Ishikawa (cell line): ENCODE results near the gene NMD3.

Experiments
- CEBPB ChIP-seq: IDR thresholded peaks from 2 replicates; pipeline ENCODE4 v1.6.1; 2012
- CREB1 ChIP-seq: IDR thresholded peaks from 2 replicates; pipeline ENCODE4 v1.6.1; 2012; ENCODE audit warnings: low read depth
- EGR1 ChIP-seq: IDR thresholded peaks from 2 replicates; pipeline ENCODE4 v1.6.1; 2012
- EP300 ChIP-seq: IDR thresholded peaks from 2 replicates; pipeline ENCODE4 v1.6.1; 2012; ENCODE audit warnings: borderline replicate concordance
- FOXM1 ChIP-seq: IDR thresholded peaks from 2 replicates; pipeline ENCODE4 v1.6.1; 2012; ENCODE audit warnings: low read depth, borderline replicate concordance
- MAX ChIP-seq: IDR thresholded peaks from 2 replicates; pipeline ENCODE4 v1.6.1; 2012
- NFIC ChIP-seq: IDR thresholded peaks from 2 replicates; pipeline ENCODE4 v1.6.1; 2012
- RAD21 ChIP-seq: IDR thresholded peaks from 2 replicates; pipeline ENCODE4 v1.6.1; 2012; ENCODE audit warnings: low read depth
- REST ChIP-seq: IDR thresholded peaks from 2 replicates; pipeline ENCODE4 v1.6.1; 2012; ENCODE audit warnings: low read depth, mild to moderate bottlenecking
- TAF1 ChIP-seq: IDR thresholded peaks from 2 replicates; pipeline ENCODE4 v1.6.1; 2012; ENCODE audit warnings: low read depth, mild to moderate bottlenecking
- TCF12 ChIP-seq: IDR thresholded peaks from 2 replicates; pipeline ENCODE4 v1.6.1; 2012; ENCODE audit warnings: low read depth
- TEAD4 ChIP-seq: IDR thresholded peaks from 2 replicates; pipeline ENCODE4 v1.6.1; 2012
- USF1 ChIP-seq: IDR thresholded peaks from 2 replicates; pipeline ENCODE4 v1.6.1; 2012
- YY1 ChIP-seq: IDR thresholded peaks from 2 replicates; pipeline ENCODE4 v1.6.1; 2012; ENCODE audit warnings: low read depth
- ZBTB7A ChIP-seq: IDR thresholded peaks from 2 replicates; pipeline ENCODE4 v1.6.1; 2012; ENCODE audit warnings: low read depth

NMD3 gene

GRCh38 chr3:161220850-161221753 is at the start of gene NMD3:
Gene NMD3 (plus strand): TSS chr3:161221311. CDS start chr3:161222014, 703 bp downstream.
- peak; percentile 46; the same call in 1 of the 2 replicates for TF ChIP-seq CREB1
- no peak for TF ChIP-seq USF1
- TF ChIP-seq MAX, result peak; percentile 70
- TF ChIP-seq TCF12, result peak; percentile 42; the same call in 1 of the 2 replicates
- TF ChIP-seq RAD21, result no peak
- TF ChIP-seq YY1, result 0 out of 2 replicates have a peak, but pooled peaks have one; percentile 20
- TF ChIP-seq REST, result no peak
- TF ChIP-seq EGR1, result peak; percentile 44
- TF ChIP-seq NFIC, result no peak
- no peak for TF ChIP-seq FOXM1
- TF ChIP-seq CEBPB, result no peak
- TF ChIP-seq TAF1, result peak; percentile 66
- no peak for TF ChIP-seq TEAD4
- 0 out of 2 replicates have a peak, but pooled peaks have one; percentile 36 for TF ChIP-seq ZBTB7A
- no peak for TF ChIP-seq EP300

GRCh38 chr3:161171639-161172552 is 49.2 kb upstream of the NMD3 start:
- peak; percentile 65 for TF ChIP-seq RAD21
- TF ChIP-seq TEAD4, result peak; percentile 52
- no peak for TF ChIP-seq REST

GRCh38 chr3:161175506-161175905 is 45.6 kb upstream of the NMD3 start:
- TF ChIP-seq CREB1, result no peak
- TF ChIP-seq CEBPB, result no peak

- TF ChIP-seq TEAD4, result no peak
- TF ChIP-seq ZBTB7A, result no peak
- no peak for TF ChIP-seq USF1
- no peak for TF ChIP-seq YY1
- TF ChIP-seq MAX, result no peak
- TF ChIP-seq FOXM1, result no peak
- TF ChIP-seq CEBPB, result peak; percentile 29; the same call in 1 of the 2 replicates
These were observed 43.1 kb upstream of the NMD3 start for GRCh38 chr3:161177991-161178390.

- TF ChIP-seq ZBTB7A, result no peak
- no peak for TF ChIP-seq EGR1
- no peak for TF ChIP-seq FOXM1
- TF ChIP-seq NFIC, result no peak
- TF ChIP-seq TCF12, result no peak
- no peak for TF ChIP-seq RAD21
- TF ChIP-seq MAX, result no peak
- TF ChIP-seq TEAD4, result no peak
- TF ChIP-seq EP300, result no peak
- no peak for TF ChIP-seq REST
- no peak for TF ChIP-seq CREB1
- no peak for TF ChIP-seq USF1
- no peak for TF ChIP-seq YY1
- TF ChIP-seq CEBPB, result no peak
- TF ChIP-seq TAF1, result no peak
These were observed 34.1 kb upstream of the NMD3 start for GRCh38 chr3:161187046-161187445.
